GM21786 (cell line): Measurements from ENCODE around the gene METTL21A.
"Not testable (repeated sequence)": the region's sequence is repeated elsewhere in the genome, so short reads cannot be mapped to it uniquely, and the experiment has no call there.

Experiments
- ATAC-seq: cut with Tn5 transposase; IDR thresholded peaks from one replicate; pipeline ENCODE4 v1.9.1; 2021; ENCODE audit not compliant: unreplicated experiment

The METTL21A gene

GRCh38 chr2:207625014-207625907 is at the start of gene METTL21A:
Gene METTL21A, minus strand, starts transcription at chr2:207625394. Its CDS starts 1,019 bp downstream, at chr2:207624375.
- peak; percentile 57 for ATAC-seq

GRCh38 chr2:207674826-207675225 is 49.6 kb upstream of the METTL21A start:
- ATAC-seq, result no peak

- no peak for ATAC-seq
These were observed 49.1 kb upstream of the METTL21A start for GRCh38 chr2:207674266-207674774.

GRCh38 chr2:207673431-207673830 is 48.2 kb upstream of the METTL21A start:
- ATAC-seq, result no peak

DNA sequence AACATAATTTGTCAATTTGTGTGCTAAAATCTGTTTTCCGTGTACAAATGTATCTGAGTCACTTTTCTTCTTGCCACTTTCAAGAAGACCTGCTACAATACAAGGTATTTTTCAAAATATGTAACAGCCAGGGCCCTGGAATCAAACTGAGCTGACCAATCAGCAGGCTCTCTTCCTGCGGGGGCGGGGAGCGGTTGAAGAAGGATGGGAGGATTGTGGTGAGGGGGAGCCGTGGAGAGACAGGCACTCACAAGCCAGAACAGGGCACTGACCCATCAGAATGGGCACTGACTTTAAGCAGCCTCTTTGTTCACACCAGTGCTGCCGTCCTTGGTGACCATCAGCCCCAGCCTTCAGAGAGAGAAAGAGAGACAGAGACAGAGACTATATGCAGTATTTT is 45.7 kb upstream of the METTL21A start:
- ATAC-seq, result no peak

- no peak for ATAC-seq
These were observed 38.8 kb upstream of the METTL21A start for GRCh38 chr2:207663870-207664545.

DNA sequence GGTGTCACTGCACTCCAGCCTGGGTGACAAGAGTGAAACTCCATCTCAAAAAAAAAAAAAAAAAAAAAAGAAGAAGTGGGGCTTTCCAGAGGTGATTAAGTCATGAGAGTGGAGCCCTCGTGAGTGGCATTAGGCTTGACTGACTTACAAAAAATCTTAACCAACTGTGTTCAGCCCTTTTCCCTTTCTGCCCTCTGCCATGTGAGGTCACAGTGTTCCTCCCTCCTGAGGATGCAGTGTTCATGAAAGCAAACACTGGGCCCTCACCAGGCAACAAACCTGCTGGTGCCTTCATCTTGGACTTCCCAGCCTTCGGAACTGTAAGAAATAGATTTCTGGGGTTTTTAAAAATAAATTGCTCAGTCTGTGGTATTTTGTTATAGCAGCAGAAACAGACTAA is 37.0 kb upstream of the METTL21A start:
- peak; percentile 93 for ATAC-seq

DNA sequence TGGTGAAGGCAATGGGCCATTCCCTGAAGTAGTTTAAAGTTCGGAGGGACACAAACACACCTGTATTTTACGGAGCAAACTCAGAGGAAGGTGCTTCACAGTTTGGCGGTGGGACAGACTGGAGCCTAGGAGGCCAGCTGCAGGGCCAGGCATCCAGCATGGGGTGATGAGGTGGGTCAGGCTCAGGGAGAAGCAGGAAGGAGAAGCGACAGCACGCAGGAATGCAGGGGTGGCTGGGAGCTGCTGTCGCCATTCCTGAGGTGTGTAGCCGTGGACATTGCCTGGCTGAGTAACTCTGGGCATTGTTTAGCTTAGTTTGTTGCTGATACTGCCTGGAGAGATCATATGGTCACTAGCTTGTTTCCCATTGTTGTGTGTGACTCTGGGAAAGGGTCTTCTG is 35.8 kb upstream of the METTL21A start:
- ATAC-seq, result no peak

DNA sequence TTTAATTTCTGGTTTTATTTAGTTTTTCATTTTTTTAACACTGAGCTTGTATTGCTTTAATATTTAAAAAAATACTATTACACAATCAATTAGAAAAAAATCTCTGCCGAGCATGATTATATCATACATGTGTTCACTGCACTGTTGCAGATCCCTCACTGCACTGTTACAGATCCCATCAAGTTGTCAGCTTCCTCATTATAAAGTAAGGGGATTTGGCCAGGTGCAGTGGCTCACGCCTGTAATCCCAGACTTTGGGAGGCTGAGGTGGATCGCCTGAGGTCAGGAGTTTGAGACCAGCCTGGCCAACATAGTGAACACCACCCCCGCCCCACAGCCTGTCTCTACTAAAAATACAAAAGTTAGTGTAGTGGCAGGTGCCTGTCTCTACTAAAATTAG is 33.0 kb upstream of the METTL21A start:
- ATAC-seq, result no peak

GRCh38 chr2:207655000-207655399 is 29.8 kb upstream of the METTL21A start:
- no peak for ATAC-seq

DNA sequence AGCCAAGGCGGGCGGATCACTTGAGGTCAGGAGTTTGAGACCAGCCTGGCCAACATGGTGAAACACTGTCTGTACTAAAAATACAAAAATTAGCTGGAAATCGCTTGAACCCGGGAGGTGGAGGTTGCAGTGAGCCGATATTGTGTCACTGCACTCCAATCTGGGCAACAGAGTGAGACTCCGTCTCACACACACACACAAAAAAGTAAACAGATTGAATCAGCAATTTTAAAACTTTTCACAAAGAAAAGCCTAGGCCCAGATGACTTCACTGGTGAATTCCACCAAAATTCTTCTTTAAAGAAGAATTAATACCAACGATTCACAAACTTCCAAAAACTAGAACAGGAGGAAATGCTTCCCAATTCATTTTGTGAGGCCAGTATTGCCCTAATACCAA is 21.4 kb upstream of the METTL21A start:
- ATAC-seq, result not testable (repeated sequence)

GRCh38 chr2:207643892-207644291 is 18.7 kb upstream of the METTL21A start:
- no peak for ATAC-seq

- no peak for ATAC-seq
These were observed 15.5 kb upstream of the METTL21A start for GRCh38 chr2:207640661-207641060.

DNA sequence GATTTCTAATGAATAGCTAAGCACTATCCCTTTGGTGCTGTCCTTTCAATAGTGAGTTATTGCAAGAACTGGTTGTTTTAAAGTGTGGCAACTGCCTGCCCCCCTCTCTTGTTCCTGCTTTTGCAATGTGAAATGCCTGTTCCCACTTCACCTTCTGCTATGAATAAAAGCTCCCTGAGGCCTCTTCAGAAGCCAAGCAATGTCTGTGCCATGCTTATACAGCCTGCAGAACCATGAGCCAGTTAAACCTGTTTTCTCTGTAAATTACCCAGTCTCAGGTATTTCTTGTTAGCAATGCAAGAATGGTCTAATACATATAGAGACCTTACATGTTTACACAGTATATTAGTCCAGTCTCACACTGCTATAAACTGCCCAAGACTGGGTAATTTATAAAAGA is 15.0 kb upstream of the METTL21A start:
- ATAC-seq, result no peak

GRCh38 chr2:207639288-207639687 is 14.1 kb upstream of the METTL21A start:
- ATAC-seq, result not testable (repeated sequence)

DNA sequence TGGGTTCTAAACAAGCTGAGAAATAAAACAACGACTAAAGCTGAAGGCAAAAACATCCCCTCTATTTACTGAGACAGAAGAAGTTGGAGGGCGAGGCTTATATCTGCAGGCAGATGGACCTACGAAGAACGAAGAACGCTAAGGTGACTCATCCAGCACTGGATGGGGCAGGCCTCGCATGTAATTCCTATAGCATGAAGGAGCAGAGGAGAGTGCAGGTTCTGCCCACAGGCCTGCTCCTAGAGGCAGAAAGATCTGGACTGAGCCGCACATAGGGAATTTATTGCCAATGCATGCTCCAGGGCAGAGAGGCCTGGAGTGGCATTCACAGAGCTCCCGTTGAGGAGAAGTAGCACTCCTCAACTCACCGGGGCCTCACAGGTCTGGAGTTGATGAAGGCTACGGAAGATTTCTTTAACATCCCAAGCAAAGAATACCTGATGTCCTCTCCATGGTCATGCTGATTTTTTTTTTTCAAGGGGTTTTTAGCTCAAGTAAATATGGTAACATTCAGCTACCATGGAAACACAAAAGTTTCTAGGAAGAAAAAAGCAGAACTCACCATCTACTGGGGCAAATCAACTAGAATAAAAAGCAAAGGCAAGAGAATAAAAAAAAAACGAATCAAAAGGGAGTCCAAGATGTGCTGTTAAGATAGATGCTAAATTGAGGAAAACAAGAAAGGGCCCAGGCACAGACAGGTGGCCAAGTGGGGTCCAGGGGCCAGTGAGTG is 10.4 kb upstream of the METTL21A start:
- no peak for ATAC-seq

GRCh38 chr2:207633686-207634085 is 8.5 kb upstream of the METTL21A start:
- no peak for ATAC-seq

DNA sequence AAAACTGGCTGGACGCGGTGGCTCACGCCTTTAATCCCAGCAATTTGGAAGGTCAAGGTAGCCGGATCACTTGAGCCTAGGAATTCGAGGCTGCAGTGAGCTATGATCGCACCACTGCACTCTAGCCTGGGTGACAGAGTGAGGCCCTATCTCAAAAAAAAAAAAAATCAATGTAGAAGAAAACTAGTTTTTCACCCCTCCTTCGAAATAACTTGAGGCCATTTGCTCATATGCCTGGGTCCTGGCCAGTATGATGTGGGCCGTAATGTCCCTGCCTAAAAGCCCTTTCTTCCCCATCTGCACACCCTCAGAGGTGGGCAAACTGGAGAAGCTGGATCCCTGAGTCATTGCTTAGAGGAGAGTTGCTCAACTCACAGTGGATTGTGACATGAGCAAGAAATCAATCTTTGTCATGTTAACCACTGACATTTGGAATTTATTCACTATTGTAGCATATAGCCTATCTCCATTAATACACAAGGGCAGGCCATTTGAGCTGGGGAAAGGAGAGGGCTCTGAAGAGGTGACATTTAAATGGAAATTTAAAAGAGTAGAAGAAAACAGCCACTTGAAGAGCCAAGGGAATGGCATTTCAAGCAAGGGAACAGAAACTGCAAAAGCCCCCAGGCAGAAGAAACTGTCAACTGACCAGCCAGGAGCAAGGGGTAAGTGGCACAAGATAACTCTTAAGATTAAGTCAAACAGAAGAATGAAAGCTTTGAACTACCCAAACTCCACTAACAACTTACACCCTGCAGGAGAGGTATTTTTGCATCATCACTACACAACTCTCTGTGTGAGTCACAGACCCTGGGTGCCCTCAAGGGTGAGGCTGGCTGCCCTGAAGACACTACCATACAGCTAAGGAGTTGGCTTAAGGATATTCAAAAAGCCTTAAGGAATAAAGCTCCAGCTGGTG is 7.6 kb upstream of the METTL21A start:
- ATAC-seq, result no peak

GRCh38 chr2:207630491-207630890 is 5.3 kb upstream of the METTL21A start:
- no peak for ATAC-seq

GRCh38 chr2:207629553-207629952 is 4.4 kb upstream of the METTL21A start:
- no peak for ATAC-seq
